ENCODE data around the gene CBS. TPM values are rescaled to one million over a fixed set of nuclear protein-coding genes. Genes with fewer than 3 reads are reported as not detected.
"Not testable (repeated sequence)": the region's sequence is repeated elsewhere in the genome, so short reads cannot be mapped to it uniquely, and the experiment has no call there.

Gene CBS
- polyA plus RNA-seq, 1 donor (not counting 4 experiments of a cell fraction or from before 2014, with no cell fraction given): 6.9 TPM

GRCh38 chr21:43101676-43102075, 26.0 kb upstream of the CBS start:
- H3K79me2 ChIP-seq (ENCODE audit: control insufficient read depth, insufficient read depth, low read length); FAIRE-seq; H3K27ac ChIP-seq (ENCODE audit: control insufficient read depth, insufficient read depth, low read length); H3K27me3 ChIP-seq (ENCODE audit: control insufficient read depth, extremely low read depth, insufficient read depth, low read length); H3K4me3 ChIP-seq (ENCODE audit: control insufficient read depth in 2 of 3, extremely low read depth in 1 of 3, insufficient read depth in 2 of 3, low read depth in 1 of 3, low read length in 3 of 3); H2AFZ ChIP-seq (ENCODE audit: control insufficient read depth, low read length); DNase-seq (ENCODE audit: low read depth, low spot score); H3K4me2 ChIP-seq (ENCODE audit: control insufficient read depth, extremely low read depth, insufficient read depth, low read depth, low read length); H4K20me1 ChIP-seq (ENCODE audit: control insufficient read depth, extremely low read depth, insufficient read depth, low read length); H3K4me1 ChIP-seq (ENCODE audit: control insufficient read depth, extremely low read depth, insufficient read depth, low read length); H3K9ac ChIP-seq (ENCODE audit: control insufficient read depth, extremely low read depth, insufficient read depth, low read length); dilution Hi-C loops (cut with MboI; ENCODE audit: extremely low pct_ligation_motif_present, low sequenced_read_pairs); H3K9me3 ChIP-seq (ENCODE audit: control insufficient read depth, low read depth, low read length); H3K9me1 ChIP-seq (ENCODE audit: control insufficient read depth, extremely low read depth, insufficient read depth, low read length); H3K36me3 ChIP-seq (ENCODE audit: control insufficient read depth in 2 of 2, extremely low read depth in 1 of 2, insufficient read depth in 2 of 2, low read length in 2 of 2): not testable (repeated sequence)

DNA sequence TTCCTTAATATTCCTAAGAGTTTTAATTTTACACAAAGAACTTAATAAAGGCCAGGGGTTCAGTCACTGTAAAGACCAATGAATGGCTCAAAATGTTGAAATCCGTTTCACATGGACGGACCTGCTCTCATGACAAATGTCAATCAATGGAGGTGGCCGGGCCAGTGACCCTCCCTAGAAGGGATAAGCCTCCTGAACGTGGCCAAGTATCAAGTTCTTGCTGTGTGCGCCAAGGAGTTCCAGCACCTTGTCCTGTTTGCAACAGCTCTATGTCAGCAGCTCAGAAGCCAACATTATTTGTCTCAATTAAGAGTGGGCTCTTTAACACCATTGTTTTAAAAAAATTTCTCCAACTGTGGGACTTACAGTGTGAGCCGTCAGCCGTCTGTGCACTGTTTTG, 25.4 kb upstream of the CBS start:
- H3K9me3 ChIP-seq (ENCODE audit: control insufficient read depth, low read depth, low read length); H3K79me2 ChIP-seq (ENCODE audit: control insufficient read depth, insufficient read depth, low read length); H3K4me3 ChIP-seq (ENCODE audit: control insufficient read depth in 2 of 3, extremely low read depth in 1 of 3, insufficient read depth in 2 of 3, low read depth in 1 of 3, low read length in 3 of 3); H3K9me1 ChIP-seq (ENCODE audit: control insufficient read depth, extremely low read depth, insufficient read depth, low read length); H3K4me1 ChIP-seq (ENCODE audit: control insufficient read depth, extremely low read depth, insufficient read depth, low read length); DNase-seq (ENCODE audit: low read depth, low spot score); FAIRE-seq; H3K9ac ChIP-seq (ENCODE audit: control insufficient read depth, extremely low read depth, insufficient read depth, low read length); H3K4me2 ChIP-seq (ENCODE audit: control insufficient read depth, extremely low read depth, insufficient read depth, low read depth, low read length); H2AFZ ChIP-seq (ENCODE audit: control insufficient read depth, low read length); H3K36me3 ChIP-seq (ENCODE audit: control insufficient read depth in 2 of 2, extremely low read depth in 1 of 2, insufficient read depth in 2 of 2, low read length in 2 of 2); H4K20me1 ChIP-seq (ENCODE audit: control insufficient read depth, extremely low read depth, insufficient read depth, low read length); dilution Hi-C loops (cut with MboI; ENCODE audit: extremely low pct_ligation_motif_present, low sequenced_read_pairs); H3K27me3 ChIP-seq (ENCODE audit: control insufficient read depth, extremely low read depth, insufficient read depth, low read length); H3K27ac ChIP-seq (ENCODE audit: control insufficient read depth, insufficient read depth, low read length): not testable (repeated sequence)

DNA sequence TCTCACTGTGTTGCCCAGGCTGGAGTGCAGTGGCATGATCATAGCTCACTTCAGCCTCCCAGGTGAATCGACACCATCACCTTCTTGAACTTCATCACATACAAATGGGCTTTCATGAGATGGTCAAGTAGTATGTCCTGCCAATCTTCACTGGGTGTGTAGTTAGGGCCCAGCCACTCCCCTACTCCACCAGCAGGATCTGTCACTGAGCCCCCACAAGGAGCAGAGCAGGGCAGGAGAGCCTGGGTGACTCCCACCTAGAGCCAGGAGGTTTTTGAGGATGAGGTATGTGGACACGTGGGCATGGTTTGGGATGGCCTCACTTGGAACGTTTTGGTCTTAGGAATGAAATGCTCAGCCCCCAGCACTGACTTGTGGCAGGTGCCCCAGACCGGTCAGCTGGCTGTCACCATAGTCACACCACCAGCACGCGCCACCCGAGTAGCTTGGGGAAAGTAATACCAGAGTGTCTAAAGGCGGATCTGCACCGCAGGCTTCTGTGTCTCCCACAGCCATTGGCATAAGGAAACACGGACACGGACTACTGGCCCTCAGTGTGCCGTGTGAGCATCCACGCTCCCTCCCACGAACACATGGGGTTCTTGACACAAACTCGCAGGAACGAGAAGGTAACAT, 16.5 kb upstream of the CBS start:
- H3K9me3 ChIP-seq (ENCODE audit: control insufficient read depth, low read depth, low read length); H2AFZ ChIP-seq (ENCODE audit: control insufficient read depth, low read length); H3K79me2 ChIP-seq (ENCODE audit: control insufficient read depth, insufficient read depth, low read length); H3K4me3 ChIP-seq (ENCODE audit: control insufficient read depth in 2 of 3, extremely low read depth in 1 of 3, insufficient read depth in 2 of 3, low read depth in 1 of 3, low read length in 3 of 3); H3K9ac ChIP-seq (ENCODE audit: control insufficient read depth, extremely low read depth, insufficient read depth, low read length); H3K4me2 ChIP-seq (ENCODE audit: control insufficient read depth, extremely low read depth, insufficient read depth, low read depth, low read length); H3K4me1 ChIP-seq (ENCODE audit: control insufficient read depth, extremely low read depth, insufficient read depth, low read length); H3K36me3 ChIP-seq (ENCODE audit: control insufficient read depth in 2 of 2, extremely low read depth in 1 of 2, insufficient read depth in 2 of 2, low read length in 2 of 2); dilution Hi-C loops (cut with MboI; ENCODE audit: extremely low pct_ligation_motif_present, low sequenced_read_pairs); H3K27ac ChIP-seq (ENCODE audit: control insufficient read depth, insufficient read depth, low read length); H4K20me1 ChIP-seq (ENCODE audit: control insufficient read depth, extremely low read depth, insufficient read depth, low read length); DNase-seq (ENCODE audit: low read depth, low spot score); H3K27me3 ChIP-seq (ENCODE audit: control insufficient read depth, extremely low read depth, insufficient read depth, low read length); FAIRE-seq; H3K9me1 ChIP-seq (ENCODE audit: control insufficient read depth, extremely low read depth, insufficient read depth, low read length): not testable (repeated sequence)

GRCh38 chr21:43090947-43091346, 15.3 kb upstream of the CBS start:
- H3K27me3 ChIP-seq (ENCODE audit: control insufficient read depth, extremely low read depth, insufficient read depth, low read length); H3K27ac ChIP-seq (ENCODE audit: control insufficient read depth, insufficient read depth, low read length); H2AFZ ChIP-seq (ENCODE audit: control insufficient read depth, low read length); H3K36me3 ChIP-seq (ENCODE audit: control insufficient read depth in 2 of 2, extremely low read depth in 1 of 2, insufficient read depth in 2 of 2, low read length in 2 of 2); H3K79me2 ChIP-seq (ENCODE audit: control insufficient read depth, insufficient read depth, low read length); H3K9ac ChIP-seq (ENCODE audit: control insufficient read depth, extremely low read depth, insufficient read depth, low read length); H3K4me2 ChIP-seq (ENCODE audit: control insufficient read depth, extremely low read depth, insufficient read depth, low read depth, low read length); dilution Hi-C loops (cut with MboI; ENCODE audit: extremely low pct_ligation_motif_present, low sequenced_read_pairs); FAIRE-seq; H3K4me3 ChIP-seq (ENCODE audit: control insufficient read depth in 2 of 3, extremely low read depth in 1 of 3, insufficient read depth in 2 of 3, low read depth in 1 of 3, low read length in 3 of 3); H4K20me1 ChIP-seq (ENCODE audit: control insufficient read depth, extremely low read depth, insufficient read depth, low read length); H3K9me3 ChIP-seq (ENCODE audit: control insufficient read depth, low read depth, low read length); DNase-seq (ENCODE audit: low read depth, low spot score); H3K4me1 ChIP-seq (ENCODE audit: control insufficient read depth, extremely low read depth, insufficient read depth, low read length); H3K9me1 ChIP-seq (ENCODE audit: control insufficient read depth, extremely low read depth, insufficient read depth, low read length): not testable (repeated sequence)

GRCh38 chr21:43089463-43089862, 13.8 kb upstream of the CBS start:
- H3K4me2 ChIP-seq (ENCODE audit: control insufficient read depth, extremely low read depth, insufficient read depth, low read depth, low read length); H3K4me1 ChIP-seq (ENCODE audit: control insufficient read depth, extremely low read depth, insufficient read depth, low read length); H3K9me3 ChIP-seq (ENCODE audit: control insufficient read depth, low read depth, low read length); dilution Hi-C loops (cut with MboI; ENCODE audit: extremely low pct_ligation_motif_present, low sequenced_read_pairs); H4K20me1 ChIP-seq (ENCODE audit: control insufficient read depth, extremely low read depth, insufficient read depth, low read length); H3K27ac ChIP-seq (ENCODE audit: control insufficient read depth, insufficient read depth, low read length); H3K9ac ChIP-seq (ENCODE audit: control insufficient read depth, extremely low read depth, insufficient read depth, low read length); H2AFZ ChIP-seq (ENCODE audit: control insufficient read depth, low read length); H3K79me2 ChIP-seq (ENCODE audit: control insufficient read depth, insufficient read depth, low read length); H3K27me3 ChIP-seq (ENCODE audit: control insufficient read depth, extremely low read depth, insufficient read depth, low read length); H3K9me1 ChIP-seq (ENCODE audit: control insufficient read depth, extremely low read depth, insufficient read depth, low read length); DNase-seq (ENCODE audit: low read depth, low spot score); H3K36me3 ChIP-seq (ENCODE audit: control insufficient read depth in 2 of 2, extremely low read depth in 1 of 2, insufficient read depth in 2 of 2, low read length in 2 of 2); H3K4me3 ChIP-seq (ENCODE audit: control insufficient read depth in 2 of 3, extremely low read depth in 1 of 3, insufficient read depth in 2 of 3, low read depth in 1 of 3, low read length in 3 of 3); FAIRE-seq: not testable (repeated sequence)

Data from keratinocyte (primary cell).